Measurements from ENCODE around the gene FKBP3. TPM values are rescaled to one million over a fixed set of nuclear protein-coding genes. Genes with fewer than 3 reads are reported as not detected.
"Not testable (repeated sequence)": the region's sequence is repeated elsewhere in the genome, so short reads cannot be mapped to it uniquely, and the experiment has no call there.

The FKBP3 gene
- polyA plus RNA-seq, 1 donor (not counting 4 experiments of a cell fraction or from before 2014, with no cell fraction given): 98.8 TPM

GRCh38 chr14:45082420-45082819, 51.9 kb downstream of the FKBP3 start:
- peaks cover 12% of the 10 kb centered on the region for H4K20me1 ChIP-seq (ENCODE audit: control insufficient read depth, extremely low read depth, insufficient read depth, low read length)
- peaks cover 0 to 4% of the 10 kb centered on the region in 2 experiments for H3K36me3 ChIP-seq (ENCODE audit: control insufficient read depth in 2 of 2, extremely low read depth in 1 of 2, insufficient read depth in 2 of 2, low read length in 2 of 2)
- peak overlapping the region; percentile 47 for H2AFZ ChIP-seq (ENCODE audit: control insufficient read depth, low read length)
- H3K4me1 ChIP-seq (ENCODE audit: control insufficient read depth, extremely low read depth, insufficient read depth, low read length): peaks cover 19% of the 10 kb centered on the region
- peaks cover 35% of the 10 kb centered on the region for H3K79me2 ChIP-seq (ENCODE audit: control insufficient read depth, insufficient read depth, low read length)
- no peak overlapping the region for H3K9ac ChIP-seq (ENCODE audit: control insufficient read depth, extremely low read depth, insufficient read depth, low read length)
- no peaks in the 10 kb centered on the region for H3K9me1 ChIP-seq (ENCODE audit: control insufficient read depth, extremely low read depth, insufficient read depth, low read length)
- TF ChIP-seq EZH2 (IDR thresholded peaks at IDR 0.05; ENCODE audit: low read length) (no peak), CTCF (optimal IDR thresholded peaks at IDR 0.05 in 1 of 3, IDR thresholded peaks at IDR 0.05 in 1 of 3, conservative IDR thresholded peaks at IDR 0.05 in 1 of 3; ENCODE audit: extremely low read depth in 1 of 3, insufficient read depth in 2 of 3, low read length in 3 of 3) (no peak)
- DNase-seq (ENCODE audit: low read depth, low spot score) (no peak), FAIRE-seq (no peak)
- H3K4me3 ChIP-seq (ENCODE audit: control insufficient read depth in 2 of 3, extremely low read depth in 1 of 3, insufficient read depth in 2 of 3, low read depth in 1 of 3, low read length in 3 of 3): no peak overlapping the region
- H3K4me2 ChIP-seq (ENCODE audit: control insufficient read depth, extremely low read depth, insufficient read depth, low read depth, low read length): no peak overlapping the region
- no peaks in the 10 kb centered on the region for H3K27me3 ChIP-seq (ENCODE audit: control insufficient read depth, extremely low read depth, insufficient read depth, low read length)
- dilution Hi-C loops (cut with MboI; ENCODE audit: extremely low pct_ligation_motif_present, low sequenced_read_pairs): no loop called here
- H3K27ac ChIP-seq (ENCODE audit: control insufficient read depth, insufficient read depth, low read length): no peak overlapping the region
- H3K9me3 ChIP-seq (ENCODE audit: control insufficient read depth, low read depth, low read length): no peaks in the 10 kb centered on the region

- H4K20me1 ChIP-seq (ENCODE audit: control insufficient read depth, extremely low read depth, insufficient read depth, low read length); H3K4me2 ChIP-seq (ENCODE audit: control insufficient read depth, extremely low read depth, insufficient read depth, low read depth, low read length); FAIRE-seq; H3K4me3 ChIP-seq (ENCODE audit: control insufficient read depth in 2 of 3, extremely low read depth in 1 of 3, insufficient read depth in 2 of 3, low read depth in 1 of 3, low read length in 3 of 3); H3K9ac ChIP-seq (ENCODE audit: control insufficient read depth, extremely low read depth, insufficient read depth, low read length); H3K36me3 ChIP-seq (ENCODE audit: control insufficient read depth in 2 of 2, extremely low read depth in 1 of 2, insufficient read depth in 2 of 2, low read length in 2 of 2); H2AFZ ChIP-seq (ENCODE audit: control insufficient read depth, low read length); H3K9me1 ChIP-seq (ENCODE audit: control insufficient read depth, extremely low read depth, insufficient read depth, low read length); H3K9me3 ChIP-seq (ENCODE audit: control insufficient read depth, low read depth, low read length); H3K27ac ChIP-seq (ENCODE audit: control insufficient read depth, insufficient read depth, low read length); H3K27me3 ChIP-seq (ENCODE audit: control insufficient read depth, extremely low read depth, insufficient read depth, low read length); dilution Hi-C loops (cut with MboI; ENCODE audit: extremely low pct_ligation_motif_present, low sequenced_read_pairs); DNase-seq (ENCODE audit: low read depth, low spot score): not testable (repeated sequence)
- H3K79me2 ChIP-seq (ENCODE audit: control insufficient read depth, insufficient read depth, low read length): peaks cover 22% of the 10 kb centered on the region
- H3K4me1 ChIP-seq (ENCODE audit: control insufficient read depth, extremely low read depth, insufficient read depth, low read length): peaks cover 11% of the 10 kb centered on the region
These were observed 53.2 kb downstream of the FKBP3 start for GRCh38 chr14:45081096-45081495.

GRCh38 chr14:45080416-45080968, 53.8 kb downstream of the FKBP3 start:
- H3K27me3 ChIP-seq (ENCODE audit: control insufficient read depth, extremely low read depth, insufficient read depth, low read length); H3K4me2 ChIP-seq (ENCODE audit: control insufficient read depth, extremely low read depth, insufficient read depth, low read depth, low read length); H2AFZ ChIP-seq (ENCODE audit: control insufficient read depth, low read length); H3K9ac ChIP-seq (ENCODE audit: control insufficient read depth, extremely low read depth, insufficient read depth, low read length); H4K20me1 ChIP-seq (ENCODE audit: control insufficient read depth, extremely low read depth, insufficient read depth, low read length); H3K9me3 ChIP-seq (ENCODE audit: control insufficient read depth, low read depth, low read length); H3K9me1 ChIP-seq (ENCODE audit: control insufficient read depth, extremely low read depth, insufficient read depth, low read length); H3K4me1 ChIP-seq (ENCODE audit: control insufficient read depth, extremely low read depth, insufficient read depth, low read length); FAIRE-seq; H3K36me3 ChIP-seq (ENCODE audit: control insufficient read depth in 2 of 2, extremely low read depth in 1 of 2, insufficient read depth in 2 of 2, low read length in 2 of 2); DNase-seq (ENCODE audit: low read depth, low spot score); H3K4me3 ChIP-seq (ENCODE audit: control insufficient read depth in 2 of 3, extremely low read depth in 1 of 3, insufficient read depth in 2 of 3, low read depth in 1 of 3, low read length in 3 of 3); H3K27ac ChIP-seq (ENCODE audit: control insufficient read depth, insufficient read depth, low read length); dilution Hi-C loops (cut with MboI; ENCODE audit: extremely low pct_ligation_motif_present, low sequenced_read_pairs): not testable (repeated sequence)
- peaks cover 16% of the 10 kb centered on the region for H3K79me2 ChIP-seq (ENCODE audit: control insufficient read depth, insufficient read depth, low read length)

All from keratinocyte (primary cell).